Activated T-cell treated with anti-CD3 and anti-CD28 coated beads for 1 hour (primary cell): ENCODE data around the gene ZNF593.

ENCODE experiments used
- DNase-seq: peaks from one replicate; pipeline ENCODE4 v3.0.0-alpha.2; 2020; ENCODE audit warnings: low read depth

ZNF593 gene

DNA sequence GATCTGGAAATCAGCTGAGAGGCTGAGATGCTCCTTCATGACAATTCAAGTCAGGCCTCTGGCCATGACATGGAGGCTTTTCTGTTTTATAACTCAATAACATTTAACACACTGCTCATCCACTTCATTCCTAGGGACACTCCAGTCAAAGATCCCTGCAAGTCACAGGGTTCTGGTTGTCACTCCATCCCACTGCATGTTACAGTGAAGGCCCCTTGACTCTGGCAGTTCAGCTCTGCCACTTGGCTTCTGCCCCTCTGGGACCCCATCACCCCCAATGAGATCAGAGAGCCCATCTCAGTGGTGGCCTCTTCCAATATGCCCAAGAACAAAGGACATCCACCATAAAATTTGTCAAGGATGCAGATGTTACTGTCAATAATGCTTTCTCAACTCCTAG lies 20.8 kb upstream of the ZNF593 start:
- DNase-seq, result no peak

DNA sequence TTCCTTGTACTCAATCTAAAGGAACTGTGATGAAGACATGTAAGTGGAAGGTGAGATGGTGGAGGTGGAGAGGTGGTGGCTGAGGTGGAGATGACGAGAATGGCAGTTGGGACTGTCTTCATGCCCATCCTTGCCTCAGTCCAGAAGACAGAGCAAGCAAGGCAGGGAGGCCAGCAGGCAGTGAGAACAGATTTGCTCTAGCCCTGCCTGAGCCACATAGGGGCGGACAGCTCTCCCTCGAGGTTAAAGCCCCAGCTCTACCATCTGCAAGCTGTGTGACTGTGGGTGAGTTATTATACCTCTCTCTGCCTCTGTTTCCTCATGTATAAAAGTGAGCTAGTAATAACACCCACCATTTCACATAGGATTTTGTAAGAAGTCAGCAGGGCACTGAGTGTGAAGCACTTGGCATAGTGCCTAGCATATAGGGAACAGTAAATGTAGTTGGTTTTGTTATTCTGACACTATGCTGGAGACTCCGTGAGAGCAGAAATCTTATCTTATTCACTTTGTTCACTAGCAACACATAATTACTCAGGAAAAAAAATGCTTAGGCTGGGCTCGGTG lies 15.7 kb upstream of the ZNF593 start:
- no peak for DNase-seq

DNA sequence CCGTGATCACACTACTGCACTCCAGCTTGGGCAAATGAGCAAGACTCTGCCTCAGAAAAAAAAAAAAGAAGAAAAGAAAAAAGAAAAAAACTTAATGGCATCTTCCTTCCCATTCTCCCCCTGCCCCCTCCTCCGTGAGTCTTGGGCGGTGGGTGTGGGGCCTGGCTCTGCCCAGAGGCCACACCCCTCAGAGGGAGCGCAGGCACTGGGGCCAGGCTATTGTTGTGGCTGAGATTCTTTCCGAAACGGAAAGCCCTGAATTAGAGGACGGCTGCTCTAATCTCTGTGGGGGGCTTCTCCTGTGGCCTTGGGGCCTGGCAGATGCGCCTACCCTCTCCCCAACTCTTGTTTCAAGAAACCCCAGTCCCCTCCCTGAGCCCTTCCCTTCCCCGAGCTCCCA lies 15.0 kb upstream of the ZNF593 start:
- no peak for DNase-seq

DNA sequence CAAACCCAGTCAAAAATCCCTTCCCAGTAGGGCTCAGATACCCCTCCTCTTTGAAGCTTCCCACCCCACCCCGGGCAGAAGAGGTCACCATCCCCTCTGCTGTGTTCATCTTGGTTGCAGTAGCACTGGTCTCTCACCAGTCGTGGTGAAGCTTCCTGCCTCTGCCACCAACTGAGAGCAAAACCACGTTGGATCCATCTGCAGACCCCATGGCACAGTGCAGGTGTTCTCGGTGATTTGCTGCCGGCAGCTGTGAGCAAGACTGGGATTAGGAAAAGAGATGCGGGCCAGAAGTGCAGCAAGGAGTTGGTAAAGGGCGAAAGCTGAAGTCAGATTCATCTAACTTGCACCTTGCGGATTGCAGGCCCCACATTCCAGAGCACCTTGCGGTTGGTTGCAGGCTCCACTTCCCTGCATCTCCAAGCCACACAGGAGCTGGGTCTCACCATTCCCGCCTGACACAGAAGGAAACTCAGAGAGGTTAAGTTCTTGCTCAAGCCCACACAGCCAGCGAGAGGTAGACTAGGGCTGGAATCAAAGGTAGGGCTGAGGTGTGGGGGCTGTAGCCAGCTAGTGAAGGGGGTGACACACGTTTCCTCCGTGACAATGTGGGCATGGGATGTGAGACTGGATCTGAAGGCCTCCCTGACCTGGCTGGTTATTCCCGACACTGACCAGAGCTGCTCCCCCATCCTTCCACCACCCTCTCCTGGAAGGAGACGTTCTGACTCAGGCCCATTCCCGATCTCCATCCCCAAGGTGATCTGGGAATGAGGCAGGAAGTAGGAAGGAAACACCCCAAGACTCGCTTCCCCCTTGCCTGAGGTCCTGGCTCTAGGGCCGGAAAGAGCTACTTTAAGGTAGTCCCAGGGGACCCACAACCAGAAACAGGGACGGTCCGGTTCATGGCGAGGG lies 14.1 kb upstream of the ZNF593 start:
- DNase-seq, result no peak

DNA sequence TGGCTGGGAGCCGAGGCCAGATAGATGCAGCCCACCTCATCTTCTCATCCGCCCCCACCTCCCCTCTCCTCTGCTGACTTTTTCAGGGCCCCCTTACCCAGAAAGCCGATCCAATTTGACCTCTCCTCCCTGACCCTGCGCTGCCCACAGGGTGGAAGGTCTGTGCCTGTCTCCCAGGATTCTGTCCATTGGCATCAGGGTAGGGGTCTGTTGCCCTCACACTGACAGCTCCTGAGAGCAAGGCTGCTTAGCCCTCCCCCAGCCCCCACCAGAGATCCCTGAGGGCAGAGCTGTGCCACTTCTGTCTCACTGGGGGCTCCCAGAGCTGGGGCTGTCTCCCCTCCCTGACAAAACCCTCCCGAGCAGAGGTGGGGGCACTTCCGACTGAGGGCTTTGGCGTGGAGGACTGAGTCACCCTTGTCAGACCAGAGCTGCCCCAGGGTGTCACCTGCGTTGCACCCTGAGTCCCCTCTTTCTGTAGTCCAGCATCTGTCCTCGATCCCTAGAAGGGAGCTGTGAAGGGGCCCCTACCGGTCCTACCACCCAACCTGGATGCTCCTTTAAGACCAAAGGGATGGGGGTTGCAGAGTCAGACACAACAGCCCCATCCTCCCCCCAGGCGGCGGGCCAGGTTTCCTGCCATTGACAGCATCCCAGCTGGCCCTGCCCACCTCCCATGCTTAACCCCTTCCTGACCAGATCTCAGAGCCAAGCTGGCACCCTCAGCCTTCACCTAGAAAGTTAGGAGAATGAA lies 13.2 kb upstream of the ZNF593 start:
- DNase-seq, result no peak

DNA sequence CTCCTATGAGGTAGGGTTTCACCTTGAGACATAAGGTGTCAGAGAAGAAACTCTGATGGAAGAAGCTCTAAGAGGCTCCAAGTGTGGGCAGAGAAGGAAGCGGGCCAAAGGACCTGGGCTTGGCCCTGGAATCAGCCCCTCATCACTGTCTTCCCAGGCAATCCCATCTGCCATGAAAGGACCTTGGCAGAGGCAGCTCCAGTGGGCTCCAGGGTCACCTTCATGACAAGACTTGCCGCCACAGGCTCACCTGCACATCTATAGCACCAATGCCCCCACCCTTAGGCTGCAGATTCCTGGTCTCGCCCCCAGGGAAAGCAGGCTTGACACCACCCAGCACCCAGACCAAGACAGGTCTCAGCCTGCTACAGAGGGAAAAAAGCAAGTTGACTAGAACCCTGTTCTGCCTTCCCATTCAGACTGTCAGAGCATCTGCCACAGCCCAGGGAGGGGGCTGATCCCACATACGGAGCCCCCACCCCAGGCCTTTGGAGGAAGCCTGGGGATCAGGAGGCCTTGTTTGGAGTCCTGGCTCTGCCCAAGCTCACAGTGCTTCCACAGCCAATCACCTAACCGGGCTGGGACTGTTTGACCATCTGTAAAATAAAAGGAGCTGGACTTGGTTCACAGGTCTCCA lies 11.3 kb upstream of the ZNF593 start:
- no peak for DNase-seq

DNA sequence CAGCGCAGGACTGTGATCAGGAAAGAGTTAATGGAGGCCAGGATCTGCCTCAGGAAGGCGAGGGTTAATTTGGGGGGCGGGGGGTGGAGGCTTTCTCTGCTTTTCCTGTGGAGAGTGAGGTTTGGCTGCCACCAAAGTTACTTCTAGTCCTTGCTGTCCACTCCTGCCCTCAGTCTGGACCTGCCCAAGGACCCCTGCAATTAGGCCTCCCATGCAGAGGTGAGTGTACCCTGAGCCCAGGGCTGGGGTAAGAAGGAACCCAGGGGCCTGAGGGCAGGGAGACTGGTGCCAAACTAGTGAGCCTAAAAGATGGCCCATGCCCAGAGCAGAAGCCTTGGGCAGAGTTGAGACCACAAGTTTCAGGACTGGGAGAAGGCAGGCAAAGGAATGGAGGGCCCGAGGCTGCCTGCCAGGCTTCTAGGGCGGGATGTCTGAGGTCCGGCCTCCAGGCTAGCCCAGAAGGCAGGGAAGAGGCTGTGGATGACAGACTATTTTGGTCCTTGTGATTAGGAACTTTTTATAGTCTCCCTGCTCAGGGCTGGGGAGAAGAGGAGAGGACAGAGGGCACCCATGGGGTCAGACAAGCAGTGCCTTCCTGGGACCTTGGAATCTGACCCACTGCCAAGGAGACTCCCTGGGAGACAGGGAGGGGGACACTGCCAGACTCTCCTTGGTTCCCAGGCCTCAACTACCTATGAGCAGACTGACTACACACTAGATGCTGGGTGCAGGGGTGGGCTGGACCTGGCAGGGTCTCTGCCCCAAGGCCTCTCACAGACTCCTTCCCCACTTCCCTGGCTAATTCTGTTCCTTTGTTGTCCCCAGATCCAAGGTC lies 10.6 kb upstream of the ZNF593 start, which contains the start of gene FAM110D:
Gene FAM110D, plus strand, starts transcription at position 172 of the 835 bp plus-strand sequence. CDS start 2,213 bp downstream, outside the sequence.
- DNase-seq, result no peak

DNA sequence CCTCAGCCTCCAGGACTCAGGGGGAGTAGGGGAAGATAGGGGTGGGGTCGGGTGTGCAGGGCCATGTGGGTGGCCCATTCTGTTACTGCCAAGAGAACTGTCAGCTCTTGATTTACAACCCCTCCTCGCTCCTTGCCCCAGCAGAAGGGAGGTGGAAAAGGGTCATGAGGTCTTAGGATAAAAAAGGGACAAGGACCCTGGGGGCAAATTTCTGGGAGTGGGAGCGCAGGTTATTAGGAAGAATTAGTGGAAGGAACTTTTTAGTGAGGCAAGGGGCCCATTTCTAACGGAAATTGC lies 10.0 kb upstream of the ZNF593 start:
- no peak for DNase-seq

DNA sequence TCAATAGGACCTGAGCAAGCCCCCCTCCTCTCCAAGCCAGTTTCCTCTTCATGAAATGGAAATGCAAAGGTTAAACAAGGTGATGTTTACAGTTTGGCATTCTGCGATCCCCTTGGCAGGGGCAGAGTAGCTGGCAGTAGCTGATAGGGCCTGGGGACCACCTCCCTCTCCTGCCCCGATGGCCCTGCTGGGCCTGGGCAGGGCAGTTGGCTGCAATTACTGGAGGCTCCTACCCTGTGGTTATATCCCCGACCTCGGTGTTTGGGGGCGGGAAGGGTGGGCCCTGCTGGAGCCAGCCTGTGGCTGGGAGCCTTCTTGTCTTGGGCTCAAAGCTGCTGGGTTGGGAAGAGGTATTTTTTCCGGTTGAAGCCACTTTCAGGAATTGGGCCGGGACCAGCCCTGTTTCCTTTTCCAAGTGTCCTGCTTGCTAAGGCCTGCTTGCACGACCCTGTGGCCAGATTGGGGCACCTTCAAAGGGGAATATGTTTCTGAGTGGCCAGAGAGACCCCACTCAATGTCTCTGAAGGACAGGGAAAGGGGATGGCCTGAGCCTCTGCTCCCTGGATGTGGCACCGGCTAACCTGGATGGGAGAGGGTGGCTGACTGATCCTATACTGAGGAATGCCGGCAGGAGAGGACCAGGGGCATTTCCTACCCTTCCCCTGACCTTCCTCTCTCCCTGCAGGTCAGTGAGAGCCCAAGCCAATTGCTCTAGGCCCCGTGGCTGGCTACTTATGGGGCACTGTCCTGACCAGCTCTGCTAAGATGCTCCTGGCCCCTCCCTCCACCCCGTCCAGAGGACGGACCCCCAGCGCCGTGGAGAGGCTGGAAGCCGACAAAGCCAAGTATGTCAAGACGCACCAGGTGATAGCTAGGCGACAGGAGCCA lies 8.9 kb upstream of the ZNF593 start:
- DNase-seq, result no peak

DNA sequence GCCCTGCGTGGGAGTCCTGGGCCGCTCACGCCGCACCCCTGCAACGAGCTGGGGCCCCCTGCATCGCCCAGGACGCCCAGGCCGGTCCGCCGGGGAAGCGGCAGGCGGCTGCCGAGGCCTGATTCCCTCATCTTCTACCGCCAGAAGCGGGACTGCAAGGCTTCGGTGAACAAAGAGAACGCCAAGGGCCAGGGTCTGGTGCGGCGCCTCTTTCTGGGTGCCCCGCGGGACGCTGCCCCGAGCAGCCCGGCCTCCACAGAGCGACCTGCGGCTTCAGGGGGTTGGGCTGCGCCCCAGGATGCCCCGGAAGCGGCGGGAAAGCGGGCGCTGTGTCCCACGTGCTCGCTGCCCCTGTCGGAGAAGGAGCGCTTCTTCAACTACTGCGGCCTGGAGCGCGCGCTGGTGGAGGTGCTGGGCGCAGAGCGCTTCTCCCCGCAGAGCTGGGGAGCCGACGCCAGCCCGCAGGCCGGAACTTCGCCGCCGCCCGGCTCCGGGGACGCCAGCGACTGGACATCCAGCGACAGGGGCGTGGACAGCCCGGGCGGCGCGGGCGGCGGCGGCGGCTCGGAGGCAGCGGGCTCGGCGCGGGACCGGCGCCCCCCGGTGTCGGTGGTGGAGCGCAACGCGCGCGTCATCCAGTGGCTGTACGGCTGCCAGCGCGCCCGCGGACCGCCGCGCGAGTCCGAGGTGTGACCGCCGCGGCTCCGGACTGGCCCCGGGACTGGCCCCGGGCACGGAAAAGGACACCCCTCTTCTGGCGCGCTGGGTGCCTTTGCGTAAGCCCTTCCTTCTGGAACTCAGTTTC lies 8.1 kb upstream of the ZNF593 start:
- DNase-seq, result no peak

DNA sequence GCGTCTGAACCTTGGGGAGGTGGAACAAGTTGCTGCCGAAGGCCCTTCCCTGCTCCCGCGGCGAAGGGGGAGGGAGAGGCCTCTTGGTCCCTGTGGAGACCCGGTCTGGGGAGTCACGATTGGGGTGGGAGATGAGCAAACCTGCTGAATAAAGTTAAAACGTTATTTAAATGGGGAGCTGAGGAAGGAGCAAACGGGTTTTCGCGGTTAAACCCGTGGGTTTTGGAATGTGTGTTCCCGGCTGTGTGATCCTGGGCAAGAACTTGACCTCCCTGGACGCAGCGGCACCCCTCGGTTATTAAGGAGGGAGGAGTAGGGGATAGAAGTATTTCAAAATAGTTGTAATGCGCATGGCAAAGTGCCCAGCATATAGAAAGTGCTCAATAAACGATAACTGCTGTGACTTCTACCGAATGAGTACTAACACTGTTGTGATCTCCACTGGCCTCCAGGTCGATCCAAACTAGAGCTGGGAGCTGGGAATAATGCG lies 7.4 kb upstream of the ZNF593 start:
- DNase-seq, result no peak

DNA sequence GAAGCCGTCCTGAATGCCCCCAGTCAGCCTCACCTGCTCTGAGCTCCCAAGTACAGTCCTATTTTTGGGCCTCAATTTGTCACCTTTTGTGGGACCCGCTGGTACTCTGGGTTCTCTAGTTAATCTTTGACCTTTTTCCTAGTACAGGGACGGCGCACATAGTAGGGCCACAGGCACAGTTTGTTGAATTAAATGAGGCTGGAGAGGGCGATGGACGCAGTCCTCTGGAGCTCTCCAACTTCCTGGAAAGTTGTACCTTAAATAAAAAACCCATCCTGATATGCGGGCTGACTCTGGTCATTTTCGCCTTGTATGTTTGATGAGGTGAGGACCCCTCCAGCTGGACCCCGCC lies 6.0 kb upstream of the ZNF593 start:
- DNase-seq, result no peak

DNA sequence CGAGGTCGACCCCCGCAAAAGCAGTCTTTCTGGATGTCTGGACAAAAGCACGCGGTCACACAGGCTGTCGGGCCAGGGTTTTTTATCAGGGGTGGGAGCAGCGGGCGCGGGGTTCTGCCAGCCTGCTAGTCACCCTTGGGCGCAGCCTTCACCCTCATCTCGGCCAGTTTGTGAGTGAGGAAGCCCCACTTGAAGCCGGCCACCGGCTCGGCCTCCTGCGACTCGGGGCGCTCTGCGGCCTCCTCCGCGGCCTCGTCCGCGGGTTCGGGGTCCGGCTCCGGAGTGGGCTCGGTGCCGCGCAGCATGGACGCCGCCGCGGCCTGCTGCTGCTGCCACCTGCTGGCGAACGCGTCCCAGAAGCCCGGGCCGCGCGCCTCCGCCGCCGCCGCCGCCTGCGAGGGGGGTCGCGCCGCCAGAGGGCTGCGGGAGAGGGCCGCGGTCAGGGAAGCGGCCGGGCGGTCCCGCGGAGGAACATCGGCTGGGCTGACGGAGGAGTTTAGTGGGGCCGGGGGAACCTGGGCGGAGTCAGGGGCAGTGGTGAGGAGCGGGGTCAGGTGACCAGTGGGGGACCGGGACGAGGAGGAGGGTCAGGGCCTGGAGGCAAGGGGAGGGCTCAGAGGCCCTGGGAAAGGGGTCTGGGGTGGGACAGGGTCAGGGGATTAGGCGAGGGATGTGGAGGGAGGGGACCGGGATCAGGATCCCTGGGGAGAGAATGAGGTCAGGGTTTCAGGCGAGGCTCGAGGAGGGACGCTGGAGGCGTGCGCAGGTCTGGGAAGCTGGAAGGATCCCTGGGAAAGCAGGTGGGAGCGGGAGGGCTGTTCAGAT lies 5.5 kb upstream of the ZNF593 start:
- DNase-seq, result peak; percentile 52

DNA sequence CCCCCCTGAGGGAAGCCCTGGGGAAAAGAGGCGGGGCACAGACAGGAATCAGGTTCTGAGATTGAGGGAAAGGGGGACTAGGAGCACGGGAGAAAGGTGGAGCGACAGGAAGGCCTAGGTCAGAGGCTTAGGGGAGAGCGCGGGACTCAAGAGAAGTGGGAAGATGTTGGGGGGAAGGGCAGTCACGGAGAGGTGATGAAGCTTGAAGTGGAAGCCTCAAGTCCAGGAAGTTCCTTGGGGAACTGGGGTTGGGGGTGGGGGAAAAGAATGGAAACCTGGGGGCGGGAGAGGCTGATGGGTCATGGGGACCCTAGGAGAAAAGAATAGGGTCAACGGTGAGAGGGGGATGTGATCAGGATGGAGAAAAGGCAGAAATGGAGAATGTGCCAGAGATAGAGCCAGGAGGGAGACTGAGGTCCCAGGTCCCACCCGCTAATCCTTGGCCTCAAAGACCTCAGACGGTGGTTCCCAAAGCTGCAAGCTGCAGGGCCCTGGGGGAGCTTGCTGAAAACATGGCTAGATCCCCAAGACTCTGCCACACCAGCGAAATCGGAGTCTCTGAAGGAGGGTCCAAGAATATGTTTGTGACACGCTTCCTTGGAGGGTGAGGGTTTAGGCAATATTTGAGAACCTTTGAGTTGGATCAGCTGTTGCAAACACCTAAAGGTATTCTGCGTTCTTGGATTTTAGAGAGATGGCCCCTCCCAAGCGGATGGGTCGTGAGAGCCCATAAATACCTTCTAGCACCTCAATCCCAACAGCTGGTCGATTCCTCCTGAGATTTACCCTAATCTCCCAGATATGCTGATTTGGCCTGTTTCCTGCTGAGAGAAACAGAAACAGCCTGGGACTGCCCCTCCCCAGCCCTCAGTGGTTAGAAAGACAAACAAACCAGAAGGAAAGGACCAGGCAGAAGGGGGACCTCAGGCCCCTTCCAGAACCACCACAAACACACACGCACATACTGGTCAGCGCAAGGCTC lies 4.6 kb upstream of the ZNF593 start:
- DNase-seq, result no peak

DNA sequence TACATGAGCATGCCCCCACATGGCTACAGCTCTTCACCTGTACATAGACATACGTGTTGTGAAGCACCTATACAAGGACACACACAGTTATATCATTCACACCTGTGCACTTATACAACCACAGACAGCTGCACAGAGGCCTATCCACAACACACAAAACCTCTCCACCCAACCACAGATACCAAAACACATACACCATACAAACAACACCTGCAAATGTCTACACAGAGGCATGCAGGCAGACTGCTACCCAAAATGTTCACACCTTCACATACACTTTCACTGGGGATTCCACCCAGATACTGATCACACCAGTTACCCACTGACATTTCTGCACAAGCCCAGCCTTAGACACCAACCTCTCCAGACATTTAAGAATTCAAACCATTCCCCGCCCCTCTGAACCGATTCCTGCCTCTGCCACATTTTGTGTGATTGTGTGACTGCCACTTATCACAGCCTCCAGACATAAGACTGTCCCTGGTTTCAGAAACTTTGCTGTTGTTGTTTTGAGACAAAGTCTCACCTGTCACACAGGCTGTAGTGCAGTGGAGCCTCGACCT lies 2.9 kb upstream of the ZNF593 start:
- DNase-seq, result no peak

DNA sequence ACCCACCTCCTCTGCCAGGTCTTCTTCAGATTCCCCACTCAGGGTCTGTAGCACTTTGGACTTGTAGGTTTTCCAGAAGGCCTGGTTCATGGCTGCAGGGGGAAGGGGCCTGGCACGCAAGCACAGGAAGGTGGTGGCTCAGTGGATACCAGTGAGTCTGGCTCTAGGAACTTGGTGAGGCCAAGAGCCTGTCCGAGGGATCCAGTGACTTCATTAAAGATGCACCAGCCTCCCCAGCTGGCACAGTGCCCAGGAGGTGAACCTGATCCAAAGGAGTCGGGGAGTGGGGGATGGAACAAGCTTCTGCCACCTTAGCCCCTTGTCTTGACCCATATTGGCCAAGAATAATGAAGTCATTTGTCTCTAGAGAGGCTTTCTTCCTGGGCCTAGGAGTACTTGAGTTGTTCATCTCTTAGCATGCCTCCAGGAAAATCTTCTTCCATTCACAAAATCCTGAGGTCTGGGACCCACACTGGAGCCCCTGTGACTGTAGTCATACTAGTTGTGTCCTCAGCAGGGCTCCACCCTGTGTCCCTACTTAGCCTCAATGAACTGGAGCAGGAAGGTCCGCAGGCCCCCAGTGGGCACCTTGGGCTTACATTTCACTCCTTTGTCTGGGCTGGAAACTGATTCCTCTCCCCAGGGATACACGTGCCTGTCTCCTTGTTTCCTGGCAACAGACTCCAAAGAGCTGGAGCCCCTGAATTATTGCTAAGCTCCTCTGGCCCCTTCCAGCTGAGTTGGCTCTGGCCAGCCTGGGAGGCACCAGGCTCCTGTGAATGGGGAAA lies 1.1 kb upstream of the ZNF593 start, which contains the start of gene C1orf232:
Gene C1orf232, minus strand, starts transcription at position 554 of the 788 bp plus-strand sequence. Its CDS starts 464 bp downstream, at position 90.
- no peak for DNase-seq
